ENCODE measurements around the gene GPR132.
A peak's percentile ranks its signal among the peaks of the same experiment; 100 is the strongest.

Gene GPR132

GRCh38 chr14:105056303-105056831, 8.9 kb downstream of the GPR132 start:
- no peak for DNase-seq
- TF ChIP-seq POLR2A (IDR thresholded peaks at IDR 0.05; ENCODE audit: low read length), result no peak
- no peak for TF ChIP-seq GATA1 (IDR thresholded peaks at IDR 0.05; ENCODE audit: low read depth, low read length)

- TF ChIP-seq POLR2A (IDR thresholded peaks at IDR 0.05; ENCODE audit: low read length), result no peak
- TF ChIP-seq GATA1 (IDR thresholded peaks at IDR 0.05; ENCODE audit: low read depth, low read length), result no peak
- DNase-seq, result no peak
Observed at GRCh38 chr14:105055736-105056302, 9.4 kb downstream of the GPR132 start.

- no peak for TF ChIP-seq GATA1 (IDR thresholded peaks at IDR 0.05; ENCODE audit: low read depth, low read length)
- no peak for TF ChIP-seq POLR2A (IDR thresholded peaks at IDR 0.05; ENCODE audit: low read length)
- DNase-seq, result no peak
Observed at GRCh38 chr14:105055334-105055733, 9.9 kb downstream of the GPR132 start.

DNA sequence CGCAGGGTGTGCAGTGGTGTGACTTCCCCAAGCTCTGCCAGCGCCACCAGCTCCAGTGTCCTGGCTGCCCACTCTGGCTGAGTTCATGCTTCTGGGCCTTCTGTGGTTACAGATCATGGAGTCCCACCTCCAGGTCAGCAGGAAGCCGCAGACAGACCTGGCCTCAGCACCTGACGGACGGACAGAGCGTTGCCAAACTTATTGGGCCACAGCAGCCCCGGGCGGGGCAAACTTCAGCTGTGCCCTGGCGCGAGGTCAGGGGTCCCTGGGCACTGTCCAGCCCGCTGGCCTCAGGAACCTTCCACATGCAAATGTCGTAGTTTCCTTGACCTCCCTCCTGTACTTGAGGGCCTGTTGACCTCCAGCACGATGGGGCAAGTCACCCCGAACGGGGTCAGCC, 11.2 kb downstream of the GPR132 start:
- TF ChIP-seq POLR2A (IDR thresholded peaks at IDR 0.05; ENCODE audit: low read length) (no peak), GATA1 (IDR thresholded peaks at IDR 0.05; ENCODE audit: low read depth, low read length) (no peak)
- no peak for DNase-seq

GRCh38 chr14:105053421-105053820, 11.8 kb downstream of the GPR132 start:
- TF ChIP-seq GATA1 (IDR thresholded peaks at IDR 0.05; ENCODE audit: low read depth, low read length) (no peak), POLR2A (IDR thresholded peaks at IDR 0.05; ENCODE audit: low read length) (no peak)
- no peak for DNase-seq

DNA sequence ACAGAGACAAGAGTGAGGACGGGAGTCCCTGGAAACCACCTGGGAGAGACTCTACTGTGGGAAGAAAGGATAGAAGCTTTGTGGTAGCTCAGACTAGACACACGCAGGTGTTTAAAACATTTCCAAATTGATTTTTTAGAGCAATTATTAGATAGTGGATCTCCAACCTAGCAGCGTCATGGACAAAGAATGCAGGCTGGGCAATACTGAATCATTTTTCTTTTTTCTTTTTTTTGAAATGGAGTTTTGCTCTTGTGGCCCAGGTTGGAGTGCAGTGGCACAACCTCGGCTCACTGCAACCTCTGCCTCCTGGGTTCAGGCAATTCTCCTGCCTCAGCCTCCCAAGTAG, 13.1 kb downstream of the GPR132 start:
- DNase-seq, result no peak

DNA sequence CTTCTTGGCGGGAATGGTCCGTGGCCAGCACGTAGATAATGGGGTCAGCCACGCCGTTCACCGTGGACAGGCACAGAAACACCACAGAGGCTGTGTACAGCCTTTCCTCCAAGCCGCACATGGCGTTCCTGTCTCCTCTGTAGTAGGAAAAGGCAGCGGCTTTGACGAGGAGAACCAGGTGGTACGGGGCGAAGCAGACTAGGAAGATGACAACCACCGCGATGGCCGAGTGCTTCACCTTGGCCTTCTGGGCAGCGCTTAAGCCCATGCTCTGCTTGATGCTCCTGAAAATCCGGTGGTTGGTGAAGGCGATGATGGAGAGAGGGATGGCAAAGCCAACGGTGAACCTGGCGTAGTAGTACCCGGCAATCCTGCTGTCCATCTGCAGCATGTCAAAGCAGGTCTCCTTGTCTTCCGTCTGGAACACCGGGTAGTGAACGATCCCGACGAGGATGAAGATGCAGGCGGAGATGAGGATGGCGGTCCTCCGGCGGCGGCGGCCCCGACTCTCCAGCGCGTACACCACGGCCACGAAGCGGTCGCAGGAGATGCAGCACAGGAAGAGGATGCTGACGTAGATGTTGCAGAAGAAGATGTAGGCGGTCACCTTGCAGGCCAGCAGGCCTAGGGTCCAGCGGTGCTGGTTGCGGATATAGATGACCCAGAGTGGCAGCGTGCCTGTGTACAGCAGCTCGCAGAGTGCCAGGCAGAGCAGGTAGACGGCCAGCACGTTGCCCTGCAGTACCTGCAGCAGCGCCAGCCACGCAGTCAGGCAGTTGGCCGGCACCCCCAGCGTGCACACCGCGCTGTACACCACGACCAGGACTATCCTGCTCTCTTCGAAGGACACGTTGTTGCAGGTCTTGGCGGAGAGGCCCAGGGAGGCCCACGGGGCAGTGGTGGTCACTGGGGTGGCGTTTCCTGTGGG, 13.8 kb downstream of the GPR132 start:
- no peak for DNase-seq
- no peak for TF ChIP-seq POLR2A (IDR thresholded peaks at IDR 0.05; ENCODE audit: low read length)
- no peak for TF ChIP-seq GATA1 (IDR thresholded peaks at IDR 0.05; ENCODE audit: low read depth, low read length)

More for the DNA sequence above, 13.1 kb downstream of the GPR132 start:
- no peak for TF ChIP-seq POLR2A (IDR thresholded peaks at IDR 0.05; ENCODE audit: low read length)
- no peak for TF ChIP-seq GATA1 (IDR thresholded peaks at IDR 0.05; ENCODE audit: low read depth, low read length)

DNA sequence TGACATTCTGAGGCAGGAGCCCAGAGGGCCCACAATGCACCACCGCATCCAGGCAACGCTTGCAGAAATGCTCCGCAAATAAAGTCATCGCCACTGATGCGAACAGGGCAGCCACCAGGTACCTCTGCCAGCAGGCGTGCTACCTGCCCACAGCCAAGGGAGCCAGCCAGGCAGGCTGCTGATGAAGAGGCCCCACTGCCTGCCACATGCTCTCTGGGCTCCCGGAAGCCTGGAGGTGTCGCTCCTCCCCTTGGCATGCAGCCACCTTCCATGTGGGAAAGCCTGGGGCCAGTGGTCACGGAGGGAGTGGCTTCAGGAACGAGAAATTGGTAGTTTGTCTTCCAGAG, 14.7 kb downstream of the GPR132 start:
- no peak for TF ChIP-seq POLR2A (IDR thresholded peaks at IDR 0.05; ENCODE audit: low read length)
- no peak for TF ChIP-seq GATA1 (IDR thresholded peaks at IDR 0.05; ENCODE audit: low read depth, low read length)

DNA sequence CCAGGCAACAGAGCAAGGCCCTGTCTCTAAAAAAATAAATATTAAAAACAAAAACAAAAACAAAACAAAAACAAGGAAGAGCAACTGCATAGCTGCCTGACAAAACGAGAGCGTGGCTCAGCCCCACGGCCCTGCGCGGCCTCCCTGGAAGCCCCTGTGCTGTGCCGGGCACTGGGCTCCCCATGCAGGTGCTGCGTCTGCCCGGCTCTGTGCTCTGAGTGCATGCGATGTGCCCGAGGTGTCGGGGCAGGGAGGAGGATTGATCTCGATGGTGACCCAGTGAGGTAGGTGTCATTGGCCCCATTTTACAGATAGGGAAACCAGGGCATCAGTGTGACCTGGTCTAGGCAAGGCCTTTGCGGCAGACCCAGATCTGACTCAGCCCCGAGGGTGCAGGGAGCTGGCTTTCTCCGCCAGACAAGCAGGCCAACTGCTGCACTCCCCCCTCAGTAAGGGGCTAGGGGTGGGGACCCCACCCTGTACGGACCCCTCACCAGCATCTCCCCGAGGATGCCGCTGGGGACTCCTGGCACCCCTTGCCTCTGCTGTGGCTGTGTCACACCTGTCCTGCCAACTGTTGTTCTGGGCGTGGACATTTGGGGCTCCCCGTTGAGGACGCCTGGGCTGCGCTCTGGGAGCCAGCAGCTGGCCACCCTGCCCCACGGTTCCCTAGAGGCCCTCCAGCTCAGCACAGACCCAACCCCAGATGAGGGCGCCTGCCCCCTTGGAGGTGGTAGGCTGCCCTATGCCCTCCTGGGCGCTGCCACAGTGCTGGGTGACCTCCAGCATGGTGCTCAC, 15.3 kb downstream of the GPR132 start:
- no peak for DNase-seq
- TF ChIP-seq GATA1 (IDR thresholded peaks at IDR 0.05; ENCODE audit: low read depth, low read length) (no peak), POLR2A (IDR thresholded peaks at IDR 0.05; ENCODE audit: low read length) (no peak)

More for the DNA sequence above, 14.7 kb downstream of the GPR132 start:
- no peak for DNase-seq

- TF ChIP-seq POLR2A (IDR thresholded peaks at IDR 0.05; ENCODE audit: low read length), result no peak
- no peak for TF ChIP-seq GATA1 (IDR thresholded peaks at IDR 0.05; ENCODE audit: low read depth, low read length)
Observed at GRCh38 chr14:105047283-105048016, 17.8 kb downstream of the GPR132 start.

DNA sequence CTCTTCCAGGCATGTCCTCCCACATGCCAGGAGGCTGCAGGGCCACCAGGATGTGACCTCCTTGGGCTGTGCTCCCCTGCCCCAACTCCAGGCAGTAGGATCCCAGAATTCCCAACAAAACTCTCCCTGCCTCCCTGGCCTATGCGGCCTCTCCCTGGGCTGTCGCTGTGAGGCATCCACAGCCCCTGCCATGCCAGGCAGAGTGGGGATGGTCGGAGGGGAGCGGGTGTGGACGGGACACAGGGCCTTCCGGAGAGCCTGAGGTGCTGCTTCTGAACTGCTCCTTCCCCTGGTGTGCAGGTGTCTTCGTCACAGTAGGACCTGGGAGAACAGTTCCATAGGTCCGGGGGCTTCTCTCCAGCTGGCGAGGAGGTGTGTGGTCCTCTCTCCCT, 18.3 kb downstream of the GPR132 start:
- DNase-seq, result no peak
- TF ChIP-seq POLR2A (IDR thresholded peaks at IDR 0.05; ENCODE audit: low read length) (no peak), GATA1 (IDR thresholded peaks at IDR 0.05; ENCODE audit: low read depth, low read length) (no peak)

More at GRCh38 chr14:105047283-105048016, 17.8 kb downstream of the GPR132 start:
- no peak for DNase-seq

GRCh38 chr14:105045710-105046326, 19.4 kb downstream of the GPR132 start:
- peak; percentile 89 to 95 for DNase-seq
- TF ChIP-seq GATA1 (IDR thresholded peaks at IDR 0.05; ENCODE audit: low read depth, low read length), result no peak
- TF ChIP-seq POLR2A (IDR thresholded peaks at IDR 0.05; ENCODE audit: low read length), result no peak

DNA sequence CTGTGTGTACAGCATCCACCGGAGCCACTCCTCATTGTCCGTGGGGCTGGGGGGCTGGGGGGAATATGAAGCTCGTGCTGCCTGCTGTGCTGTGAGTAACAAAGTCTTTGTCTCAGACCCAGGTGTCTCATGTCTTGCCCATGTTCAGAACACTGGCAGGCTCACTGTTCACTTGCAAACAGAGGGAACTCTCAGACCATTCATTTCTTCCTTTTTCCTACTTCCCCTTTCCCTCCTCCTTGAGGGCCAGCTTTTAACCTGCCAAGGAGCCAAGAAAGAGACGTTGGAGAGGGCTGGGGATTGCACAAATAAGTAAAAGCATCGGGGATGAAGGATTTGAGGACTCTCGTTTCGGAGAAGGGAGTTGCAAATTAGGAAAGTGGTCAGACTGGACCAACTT, 21.6 kb downstream of the GPR132 start:
- DNase-seq, result no peak

More for the DNA sequence above, 21.6 kb downstream of the GPR132 start:
- no peak for TF ChIP-seq GATA1 (IDR thresholded peaks at IDR 0.05; ENCODE audit: low read depth, low read length)
- no peak for TF ChIP-seq POLR2A (IDR thresholded peaks at IDR 0.05; ENCODE audit: low read length)

All from erythroblast (primary cell).